GF-D8 (cell line): Measurements from ENCODE around the gene ZNF521.

Experiments used
- DNase-seq: peaks from one replicate; lab custom pipeline; 2025; lab: John Stamatoyannopoulos, UW

The ZNF521 gene

GRCh38 chr18:25123438-25124232 is 228.3 kb downstream of the ZNF521 start:
- DNase-seq = no peak

- no peak for DNase-seq
Measured at GRCh38 chr18:25121442-25121841, 230.5 kb downstream of the ZNF521 start.

GRCh38 chr18:25113566-25113965 is 238.4 kb downstream of the ZNF521 start:
- no peak for DNase-seq

GRCh38 chr18:25112821-25113434 is 239.0 kb downstream of the ZNF521 start:
- no peak for DNase-seq

GRCh38 chr18:25111377-25112288 is 240.3 kb downstream of the ZNF521 start:
- no peak for DNase-seq

- DNase-seq = no peak
Measured at GRCh38 chr18:25109484-25109883, 242.5 kb downstream of the ZNF521 start.

- DNase-seq = no peak
Measured at GRCh38 chr18:25103468-25104155, 248.4 kb downstream of the ZNF521 start.

GRCh38 chr18:25102662-25103061 is 249.3 kb downstream of the ZNF521 start:
- no peak for DNase-seq

GRCh38 chr18:25100418-25100817 is 251.5 kb downstream of the ZNF521 start:
- no peak for DNase-seq

- no peak for DNase-seq
Measured at GRCh38 chr18:25099895-25100294, 252.1 kb downstream of the ZNF521 start.

- no peak for DNase-seq
Measured at GRCh38 chr18:25097569-25098056, 254.4 kb downstream of the ZNF521 start.

- no peak for DNase-seq
Measured at GRCh38 chr18:25097057-25097456, 254.9 kb downstream of the ZNF521 start.

GRCh38 chr18:25093141-25093540 is 258.8 kb downstream of the ZNF521 start:
- DNase-seq = no peak

GRCh38 chr18:25089470-25089869 is 262.5 kb downstream of the ZNF521 start:
- DNase-seq = no peak

GRCh38 chr18:25086876-25087275 is 265.1 kb downstream of the ZNF521 start:
- DNase-seq = no peak

- no peak for DNase-seq
Measured at GRCh38 chr18:25081001-25081400, 271.0 kb downstream of the ZNF521 start.

- no peak for DNase-seq
Measured at GRCh38 chr18:25080211-25080610, 271.8 kb downstream of the ZNF521 start.

GRCh38 chr18:25077944-25078723 is 273.8 kb downstream of the ZNF521 start:
- no peak for DNase-seq

GRCh38 chr18:25077038-25077943 is 274.7 kb downstream of the ZNF521 start:
- no peak for DNase-seq

GRCh38 chr18:25075783-25076182 is 276.2 kb downstream of the ZNF521 start:
- no peak for DNase-seq
